ENCODE measurements around the gene G0S2.

G0S2 gene

GRCh38 chr1:209648931-209649776 is 26.1 kb upstream of the G0S2 start:
- no peak for DNase-seq

GRCh38 chr1:209650454-209650853 is 24.8 kb upstream of the G0S2 start:
- DNase-seq, result no peak

- DNase-seq, result no peak
Measured at GRCh38 chr1:209651138-209651587, 24.0 kb upstream of the G0S2 start.

- no peak for DNase-seq
Measured at GRCh38 chr1:209652121-209652735, 23.0 kb upstream of the G0S2 start, which contains the start of gene LAMB3. Gene LAMB3, minus strand, starts transcription at chr1:209652425. Its CDS starts 1,481 bp downstream, at chr1:209650944.

- DNase-seq, result no peak
Measured at GRCh38 chr1:209652873-209653401, 22.3 kb upstream of the G0S2 start.

GRCh38 chr1:209653915-209654351 is 21.3 kb upstream of the G0S2 start:
- no peak for DNase-seq

- DNase-seq, result no peak
Measured at GRCh38 chr1:209655411-209656231, 19.6 kb upstream of the G0S2 start.

- DNase-seq, result no peak
Measured at GRCh38 chr1:209657140-209657879, 17.9 kb upstream of the G0S2 start.

GRCh38 chr1:209657918-209658317 is 17.3 kb upstream of the G0S2 start:
- no peak for DNase-seq

- no peak for DNase-seq
Measured at GRCh38 chr1:209659909-209660308, 15.3 kb upstream of the G0S2 start.

GRCh38 chr1:209661071-209661470 is 14.1 kb upstream of the G0S2 start:
- DNase-seq, result no peak

- DNase-seq, result no peak
Measured at GRCh38 chr1:209662879-209663327, 12.3 kb upstream of the G0S2 start.

- DNase-seq, result no peak
Measured at GRCh38 chr1:209667103-209667502, 8.1 kb upstream of the G0S2 start.

- no peak for DNase-seq
Measured at GRCh38 chr1:209667708-209668107, 7.5 kb upstream of the G0S2 start.

- no peak for DNase-seq
Measured at GRCh38 chr1:209670441-209671082, 4.7 kb upstream of the G0S2 start.

- peak; percentile 31 for DNase-seq
Measured at GRCh38 chr1:209672705-209673630, 2.2 kb upstream of the G0S2 start.

GRCh38 chr1:209673631-209674417 is 1.4 kb upstream of the G0S2 start:
- no peak for DNase-seq

GRCh38 chr1:209675565-209676154 is 448 bp downstream of the G0S2 start:
- DNase-seq, result no peak

- no peak for DNase-seq
Measured at GRCh38 chr1:209678981-209679539, 3.8 kb downstream of the G0S2 start.
